ENCODE data around the gene ZBTB46.
A peak's percentile ranks its signal among the peaks of the same experiment; 100 is the strongest.

The ZBTB46 gene

GRCh38 chr20:63697357-63697867, 133.7 kb downstream of the ZBTB46 start:
- no peak for TF ChIP-seq CTCF (IDR thresholded peaks at IDR 0.05; ENCODE audit: low read length, missing control alignments)
- no peak for DNase-seq (ENCODE audit: low read depth)
- H3K4me3 ChIP-seq (replicated peaks; ENCODE audit: low read depth, low read length): peak overlapping the region; percentile 43

GRCh38 chr20:63696628-63697356, 134.3 kb downstream of the ZBTB46 start, which contains the start of gene TNFRSF6B:
TSS of gene TNFRSF6B (plus strand) at chr20:63696652. CDS start at chr20:63696768, 116 bp downstream.
- TF ChIP-seq CTCF (IDR thresholded peaks at IDR 0.05; ENCODE audit: low read length, missing control alignments): no peak
- peak within 1 kb of the TSS; percentile 43 for H3K4me3 ChIP-seq (replicated peaks; ENCODE audit: low read depth, low read length)
- DNase-seq (ENCODE audit: low read depth): no peak

- H3K4me3 ChIP-seq (replicated peaks; ENCODE audit: low read depth, low read length): peak overlapping the region; percentile 43
- DNase-seq (ENCODE audit: low read depth): no peak
- TF ChIP-seq CTCF (IDR thresholded peaks at IDR 0.05; ENCODE audit: low read length, missing control alignments): no peak
Observed at GRCh38 chr20:63696306-63696627, 134.8 kb downstream of the ZBTB46 start.

GRCh38 chr20:63695424-63696305, 135.4 kb downstream of the ZBTB46 start:
- DNase-seq (ENCODE audit: low read depth): no peak
- H3K4me3 ChIP-seq (replicated peaks; ENCODE audit: low read depth, low read length): no peak overlapping the region
- no peak for TF ChIP-seq CTCF (IDR thresholded peaks at IDR 0.05; ENCODE audit: low read length, missing control alignments)

GRCh38 chr20:63694584-63695423, 136.3 kb downstream of the ZBTB46 start:
- no peak overlapping the region for H3K4me3 ChIP-seq (replicated peaks; ENCODE audit: low read depth, low read length)
- DNase-seq (ENCODE audit: low read depth): no peak
- TF ChIP-seq CTCF (IDR thresholded peaks at IDR 0.05; ENCODE audit: low read length, missing control alignments): no peak

GRCh38 chr20:63693733-63694583, 137.1 kb downstream of the ZBTB46 start:
- DNase-seq (ENCODE audit: low read depth): no peak
- no peak for TF ChIP-seq CTCF (IDR thresholded peaks at IDR 0.05; ENCODE audit: low read length, missing control alignments)
- H3K4me3 ChIP-seq (replicated peaks; ENCODE audit: low read depth, low read length): no peak overlapping the region

Measured in fibroblast of pulmonary artery (primary cell).